ENCODE measurements around the gene MPRIP. TPM values are rescaled to one million over a fixed set of nuclear protein-coding genes. Genes with fewer than 3 reads are reported as not detected.

Gene MPRIP
- total RNA-seq, 1 experiment from 2014 or later = 140 TPM

DNA sequence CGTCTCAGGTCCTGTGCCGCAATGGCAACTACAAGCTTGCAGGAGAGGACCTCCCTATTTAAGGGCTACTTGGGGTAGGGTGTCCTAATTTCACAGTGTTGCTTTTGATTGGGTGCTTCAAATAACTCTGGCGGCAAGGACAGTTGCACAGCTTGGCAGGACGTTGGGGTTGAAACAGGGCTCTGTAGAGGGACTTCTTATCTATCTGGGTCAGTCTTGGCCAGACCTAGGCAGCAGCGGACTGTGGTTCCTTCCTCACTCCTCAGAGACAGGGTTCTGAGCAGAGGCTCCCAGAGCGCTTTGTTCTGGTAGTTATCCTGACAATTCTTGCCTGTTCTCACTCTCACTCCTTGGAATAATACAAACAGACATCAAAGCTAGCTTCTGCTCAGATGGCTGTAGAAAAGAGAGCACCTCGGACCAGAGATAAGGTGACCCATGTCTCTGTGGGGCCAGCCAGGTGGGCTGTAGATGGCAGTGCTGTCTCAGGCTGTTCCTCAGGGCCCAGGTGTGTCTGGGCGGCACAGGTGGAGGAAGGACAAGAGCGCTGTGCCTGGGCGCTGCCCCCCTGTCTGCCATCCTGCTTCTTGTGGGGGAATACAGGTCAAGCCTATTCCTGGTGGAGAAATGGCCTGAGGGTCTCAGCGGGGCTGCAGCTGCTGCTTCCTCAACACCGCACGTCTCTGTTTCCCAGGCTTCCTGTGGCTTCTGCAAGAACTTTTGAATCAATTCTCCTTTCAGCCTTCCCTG, 102.8 kb downstream of the MPRIP start:
- TF ChIP-seq, protein P1, sequence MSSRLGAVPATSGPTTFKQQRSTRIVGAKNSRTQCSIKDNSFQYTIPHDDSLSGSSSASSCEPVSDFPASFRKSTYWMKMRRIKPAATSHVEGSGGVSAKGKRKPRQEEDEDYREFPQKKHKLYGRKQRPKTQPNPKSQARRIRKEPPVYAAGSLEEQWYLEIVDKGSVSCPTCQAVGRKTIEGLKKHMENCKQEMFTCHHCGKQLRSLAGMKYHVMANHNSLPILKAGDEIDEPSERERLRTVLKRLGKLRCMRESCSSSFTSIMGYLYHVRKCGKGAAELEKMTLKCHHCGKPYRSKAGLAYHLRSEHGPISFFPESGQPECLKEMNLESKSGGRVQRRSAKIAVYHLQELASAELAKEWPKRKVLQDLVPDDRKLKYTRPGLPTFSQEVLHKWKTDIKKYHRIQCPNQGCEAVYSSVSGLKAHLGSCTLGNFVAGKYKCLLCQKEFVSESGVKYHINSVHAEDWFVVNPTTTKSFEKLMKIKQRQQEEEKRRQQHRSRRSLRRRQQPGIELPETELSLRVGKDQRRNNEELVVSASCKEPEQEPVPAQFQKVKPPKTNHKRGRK (CRISPR knock-in tag; IDR thresholded peaks at IDR 0.05; ENCODE audit: borderline replicate concordance) = no peak
- TF ChIP-seq NR2C2 (CRISPR knock-in tag; IDR thresholded peaks at IDR 0.05) = no peak
- TF ChIP-seq ELF4 (CRISPR knock-in tag; IDR thresholded peaks at IDR 0.05; ENCODE audit: low read depth) = no peak
- TF ChIP-seq JAZF1 (CRISPR knock-in tag; IDR thresholded peaks at IDR 0.05) = no peak
- TF ChIP-seq, protein P2, sequence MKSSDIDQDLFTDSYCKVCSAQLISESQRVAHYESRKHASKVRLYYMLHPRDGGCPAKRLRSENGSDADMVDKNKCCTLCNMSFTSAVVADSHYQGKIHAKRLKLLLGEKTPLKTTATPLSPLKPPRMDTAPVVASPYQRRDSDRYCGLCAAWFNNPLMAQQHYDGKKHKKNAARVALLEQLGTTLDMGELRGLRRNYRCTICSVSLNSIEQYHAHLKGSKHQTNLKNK (CRISPR knock-in tag; IDR thresholded peaks at IDR 0.05) = no peak
- TF ChIP-seq ZNF416 (CRISPR knock-in tag; IDR thresholded peaks at IDR 0.05) = no peak
- TF ChIP-seq FOXK1 (CRISPR knock-in tag; IDR thresholded peaks at IDR 0.05) = no peak
- TF ChIP-seq, protein P3, sequence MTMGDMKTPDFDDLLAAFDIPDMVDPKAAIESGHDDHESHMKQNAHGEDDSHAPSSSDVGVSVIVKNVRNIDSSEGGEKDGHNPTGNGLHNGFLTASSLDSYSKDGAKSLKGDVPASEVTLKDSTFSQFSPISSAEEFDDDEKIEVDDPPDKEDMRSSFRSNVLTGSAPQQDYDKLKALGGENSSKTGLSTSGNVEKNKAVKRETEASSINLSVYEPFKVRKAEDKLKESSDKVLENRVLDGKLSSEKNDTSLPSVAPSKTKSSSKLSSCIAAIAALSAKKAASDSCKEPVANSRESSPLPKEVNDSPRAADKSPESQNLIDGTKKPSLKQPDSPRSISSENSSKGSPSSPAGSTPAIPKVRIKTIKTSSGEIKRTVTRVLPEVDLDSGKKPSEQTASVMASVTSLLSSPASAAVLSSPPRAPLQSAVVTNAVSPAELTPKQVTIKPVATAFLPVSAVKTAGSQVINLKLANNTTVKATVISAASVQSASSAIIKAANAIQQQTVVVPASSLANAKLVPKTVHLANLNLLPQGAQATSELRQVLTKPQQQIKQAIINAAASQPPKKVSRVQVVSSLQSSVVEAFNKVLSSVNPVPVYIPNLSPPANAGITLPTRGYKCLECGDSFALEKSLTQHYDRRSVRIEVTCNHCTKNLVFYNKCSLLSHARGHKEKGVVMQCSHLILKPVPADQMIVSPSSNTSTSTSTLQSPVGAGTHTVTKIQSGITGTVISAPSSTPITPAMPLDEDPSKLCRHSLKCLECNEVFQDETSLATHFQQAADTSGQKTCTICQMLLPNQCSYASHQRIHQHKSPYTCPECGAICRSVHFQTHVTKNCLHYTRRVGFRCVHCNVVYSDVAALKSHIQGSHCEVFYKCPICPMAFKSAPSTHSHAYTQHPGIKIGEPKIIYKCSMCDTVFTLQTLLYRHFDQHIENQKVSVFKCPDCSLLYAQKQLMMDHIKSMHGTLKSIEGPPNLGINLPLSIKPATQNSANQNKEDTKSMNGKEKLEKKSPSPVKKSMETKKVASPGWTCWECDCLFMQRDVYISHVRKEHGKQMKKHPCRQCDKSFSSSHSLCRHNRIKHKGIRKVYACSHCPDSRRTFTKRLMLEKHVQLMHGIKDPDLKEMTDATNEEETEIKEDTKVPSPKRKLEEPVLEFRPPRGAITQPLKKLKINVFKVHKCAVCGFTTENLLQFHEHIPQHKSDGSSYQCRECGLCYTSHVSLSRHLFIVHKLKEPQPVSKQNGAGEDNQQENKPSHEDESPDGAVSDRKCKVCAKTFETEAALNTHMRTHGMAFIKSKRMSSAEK (CRISPR knock-in tag; IDR thresholded peaks at IDR 0.05; ENCODE audit: borderline replicate concordance) = no peak
- TF ChIP-seq, protein P4, sequence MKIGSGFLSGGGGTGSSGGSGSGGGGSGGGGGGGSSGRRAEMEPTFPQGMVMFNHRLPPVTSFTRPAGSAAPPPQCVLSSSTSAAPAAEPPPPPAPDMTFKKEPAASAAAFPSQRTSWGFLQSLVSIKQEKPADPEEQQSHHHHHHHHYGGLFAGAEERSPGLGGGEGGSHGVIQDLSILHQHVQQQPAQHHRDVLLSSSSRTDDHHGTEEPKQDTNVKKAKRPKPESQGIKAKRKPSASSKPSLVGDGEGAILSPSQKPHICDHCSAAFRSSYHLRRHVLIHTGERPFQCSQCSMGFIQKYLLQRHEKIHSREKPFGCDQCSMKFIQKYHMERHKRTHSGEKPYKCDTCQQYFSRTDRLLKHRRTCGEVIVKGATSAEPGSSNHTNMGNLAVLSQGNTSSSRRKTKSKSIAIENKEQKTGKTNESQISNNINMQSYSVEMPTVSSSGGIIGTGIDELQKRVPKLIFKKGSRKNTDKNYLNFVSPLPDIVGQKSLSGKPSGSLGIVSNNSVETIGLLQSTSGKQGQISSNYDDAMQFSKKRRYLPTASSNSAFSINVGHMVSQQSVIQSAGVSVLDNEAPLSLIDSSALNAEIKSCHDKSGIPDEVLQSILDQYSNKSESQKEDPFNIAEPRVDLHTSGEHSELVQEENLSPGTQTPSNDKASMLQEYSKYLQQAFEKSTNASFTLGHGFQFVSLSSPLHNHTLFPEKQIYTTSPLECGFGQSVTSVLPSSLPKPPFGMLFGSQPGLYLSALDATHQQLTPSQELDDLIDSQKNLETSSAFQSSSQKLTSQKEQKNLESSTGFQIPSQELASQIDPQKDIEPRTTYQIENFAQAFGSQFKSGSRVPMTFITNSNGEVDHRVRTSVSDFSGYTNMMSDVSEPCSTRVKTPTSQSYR (CRISPR knock-in tag; IDR thresholded peaks at IDR 0.05) = no peak
- TF ChIP-seq NFYB (CRISPR knock-in tag; conservative IDR thresholded peaks at IDR 0.05; ENCODE audit: low read depth) = no peak
- no peak for TF ChIP-seq RELA (CRISPR knock-in tag; IDR thresholded peaks at IDR 0.05; ENCODE audit: borderline replicate concordance)
- TF ChIP-seq, protein P5, sequence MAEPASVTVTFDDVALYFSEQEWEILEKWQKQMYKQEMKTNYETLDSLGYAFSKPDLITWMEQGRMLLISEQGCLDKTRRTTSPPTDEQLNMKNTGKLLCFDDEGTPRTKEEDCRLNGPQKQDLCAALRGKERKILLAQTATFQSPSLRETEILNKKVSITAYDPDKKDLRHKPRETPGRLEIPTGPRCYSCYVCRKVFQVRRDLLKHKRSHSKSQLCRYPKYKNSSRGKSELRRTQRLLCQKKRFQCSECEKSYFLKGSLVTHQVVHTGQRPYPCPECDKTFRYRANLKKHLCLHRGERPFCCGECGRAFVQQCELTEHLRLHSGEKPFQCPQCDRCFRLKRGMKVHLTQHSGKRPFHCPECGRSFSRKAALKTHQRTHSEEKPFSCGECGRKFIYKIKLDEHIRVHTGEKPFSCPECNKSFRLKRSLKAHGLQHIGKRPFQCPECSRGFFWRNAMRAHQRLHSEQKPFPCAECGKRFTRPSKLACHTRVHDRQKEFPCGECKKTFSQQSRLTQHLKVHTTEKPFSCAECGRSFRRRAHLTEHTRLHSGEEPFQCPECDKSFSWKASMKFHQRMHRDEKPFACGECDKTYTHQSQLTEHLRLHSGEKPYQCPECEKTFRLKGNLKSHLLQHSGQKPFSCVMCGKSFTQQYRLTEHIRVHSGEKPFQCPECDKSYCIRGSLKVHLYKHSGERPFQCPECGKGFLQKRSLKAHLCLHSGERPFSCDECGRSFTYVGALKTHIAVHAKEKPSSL (CRISPR knock-in tag; conservative IDR thresholded peaks at IDR 0.05) = no peak
- TF ChIP-seq OVOL2 (CRISPR knock-in tag; IDR thresholded peaks at IDR 0.05; ENCODE audit: borderline replicate concordance) = no peak
- no peak for TF ChIP-seq ZNF219 (CRISPR knock-in tag; IDR thresholded peaks at IDR 0.05; ENCODE audit: borderline replicate concordance)
- TF ChIP-seq SP1 (CRISPR knock-in tag; conservative IDR thresholded peaks at IDR 0.05) = no peak
- TF ChIP-seq, protein P6, sequence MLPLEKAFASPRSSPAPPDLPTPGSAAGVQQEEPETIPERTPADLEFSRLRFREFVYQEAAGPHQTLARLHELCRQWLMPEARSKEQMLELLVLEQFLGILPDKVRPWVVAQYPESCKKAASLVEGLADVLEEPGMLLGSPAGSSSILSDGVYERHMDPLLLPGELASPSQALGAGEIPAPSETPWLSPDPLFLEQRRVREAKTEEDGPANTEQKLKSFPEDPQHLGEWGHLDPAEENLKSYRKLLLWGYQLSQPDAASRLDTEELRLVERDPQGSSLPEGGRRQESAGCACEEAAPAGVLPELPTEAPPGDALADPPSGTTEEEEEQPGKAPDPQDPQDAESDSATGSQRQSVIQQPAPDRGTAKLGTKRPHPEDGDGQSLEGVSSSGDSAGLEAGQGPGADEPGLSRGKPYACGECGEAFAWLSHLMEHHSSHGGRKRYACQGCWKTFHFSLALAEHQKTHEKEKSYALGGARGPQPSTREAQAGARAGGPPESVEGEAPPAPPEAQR (CRISPR knock-in tag; IDR thresholded peaks at IDR 0.05) = no peak
- no peak overlapping the region for H3K4me3 Mint-ChIP-seq
- POLR2A ChIA-PET = no interaction called here
- peaks cover 26% of the 10 kb centered on the region for H3K36me3 Mint-ChIP-seq
- CTCF ChIA-PET = interaction anchor here (1.2 to 5.1 kb wide), 2 partner anchors 15 to 89 kb away, joined by 3 to 77 read pairs; no protein-coding TSS in a partner anchor
- peaks cover 10% of the 10 kb centered on the region for H3K4me1 Mint-ChIP-seq
- ATAC-seq (no peak), DNase-seq (ENCODE audit: low spot score) (no peak)
- no peak overlapping the region for H3K27ac Mint-ChIP-seq
- no peaks in the 10 kb centered on the region for H3K27me3 Mint-ChIP-seq (ENCODE audit: low read depth)
- H3K9me3 Mint-ChIP-seq = no peaks in the 10 kb centered on the region
